SK-N-SH treated with all-trans-retinoic acid at 6 μM for 48 hours (cell line): ENCODE measurements around the gene ECE1.

Experiments
- ARNTL ChIP-seq: fragments of 450-650 bp; formaldehyde crosslinking; IDR thresholded peaks from 2 replicates; pipeline ENCODE4 v1.5.0; 2020; ENCODE audit warnings: low read depth, mild to moderate bottlenecking, moderate library complexity, borderline replicate concordance
- PPARA ChIP-seq: fragments of 250-450 bp; sonication (Bioruptor Pico); IDR thresholded peaks from 2 replicates; pipeline ENCODE4 v1.5.0; 2020; ENCODE audit warnings: mild to moderate bottlenecking, borderline replicate concordance
- TCF4 ChIP-seq: fragments of 250-450 bp; sonication (Bioruptor Pico); IDR thresholded peaks from 2 replicates; pipeline ENCODE4 v1.8.0; 2021; ENCODE audit warnings: mild to moderate bottlenecking, moderate library complexity, borderline replicate concordance
- ZFP3 ChIP-seq: fragments of 250-450 bp; sonication (Bioruptor Pico); IDR thresholded peaks from 2 replicates; pipeline ENCODE4 v1.5.0; 2020; ENCODE audit warnings: mild to moderate bottlenecking, moderate library complexity
- TF ChIP-seq, protein P1 (sequence below): fragments of 250-450 bp; sonication (Bioruptor Pico); IDR thresholded peaks from 2 replicates; pipeline ENCODE4 v1.5.1; 2021; ENCODE audit warnings: mild to moderate bottlenecking, moderate library complexity

DNA sequence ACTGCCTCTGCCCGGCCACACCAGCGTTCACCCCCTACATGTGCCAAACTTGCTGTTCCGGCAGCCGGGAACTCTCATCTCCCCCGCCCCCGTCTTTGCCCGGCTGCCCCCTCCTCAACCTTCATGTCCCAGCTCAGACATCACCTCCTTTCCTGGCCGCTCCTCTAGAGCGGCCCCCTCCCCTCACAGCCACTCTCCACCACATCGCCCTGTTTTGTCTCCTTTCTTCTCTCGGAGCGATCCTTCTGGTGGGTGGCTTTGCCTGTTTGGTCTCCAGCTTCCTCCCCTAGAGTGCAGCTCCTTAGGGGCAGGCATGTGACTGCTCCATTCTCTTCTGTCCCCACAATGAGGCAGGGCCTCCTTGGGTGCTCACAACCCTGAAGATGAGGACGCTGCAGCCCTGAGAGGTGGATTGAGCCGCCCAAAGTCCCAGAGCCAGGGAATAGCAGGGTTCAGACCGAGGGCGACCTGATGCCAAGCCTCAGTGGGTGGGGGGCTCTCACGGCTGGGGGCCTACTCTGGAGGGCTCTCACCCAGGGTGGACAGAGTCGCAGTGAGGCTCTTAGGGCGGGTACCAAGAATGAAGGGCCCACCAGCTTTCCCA is 44.9 kb upstream of the ECE1 start:
- no peak for TF ChIP-seq PPARA
- TF ChIP-seq TCF4 (CRISPR knock-in tag), result no peak
- no peak for TF ChIP-seq ZFP3 (CRISPR knock-in tag)
- TF ChIP-seq ARNTL, result no peak
- TF ChIP-seq, protein P1, sequence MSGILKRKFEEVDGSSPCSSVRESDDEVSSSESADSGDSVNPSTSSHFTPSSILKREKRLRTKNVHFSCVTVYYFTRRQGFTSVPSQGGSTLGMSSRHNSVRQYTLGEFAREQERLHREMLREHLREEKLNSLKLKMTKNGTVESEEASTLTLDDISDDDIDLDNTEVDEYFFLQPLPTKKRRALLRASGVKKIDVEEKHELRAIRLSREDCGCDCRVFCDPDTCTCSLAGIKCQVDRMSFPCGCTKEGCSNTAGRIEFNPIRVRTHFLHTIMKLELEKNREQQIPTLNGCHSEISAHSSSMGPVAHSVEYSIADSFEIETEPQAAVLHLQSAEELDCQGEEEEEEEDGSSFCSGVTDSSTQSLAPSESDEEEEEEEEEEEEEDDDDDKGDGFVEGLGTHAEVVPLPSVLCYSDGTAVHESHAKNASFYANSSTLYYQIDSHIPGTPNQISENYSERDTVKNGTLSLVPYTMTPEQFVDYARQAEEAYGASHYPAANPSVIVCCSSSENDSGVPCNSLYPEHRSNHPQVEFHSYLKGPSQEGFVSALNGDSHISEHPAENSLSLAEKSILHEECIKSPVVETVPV (CRISPR knock-in tag), result no peak
